ENCODE results near the gene RBFOX2.

DNA sequence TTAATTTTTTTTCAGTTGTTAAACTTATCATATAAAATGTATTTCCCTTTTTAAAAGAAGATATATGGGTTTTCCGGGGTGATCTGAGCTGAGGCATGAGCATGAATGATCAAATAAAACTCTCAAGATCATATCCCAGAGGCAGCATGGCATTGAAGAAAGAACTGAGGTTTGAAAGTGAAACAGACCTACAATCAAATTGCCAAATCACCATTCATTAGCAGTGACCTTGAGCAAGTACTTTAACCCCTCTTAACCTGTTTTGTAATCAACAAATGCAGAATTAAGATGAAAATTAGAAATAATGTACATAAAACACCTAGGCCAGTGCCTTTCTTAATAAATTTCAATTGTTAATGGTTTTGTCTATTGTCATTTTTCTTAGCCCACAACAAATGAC, 116.0 kb downstream of the RBFOX2 start:
- TF ChIP-seq, protein P1, sequence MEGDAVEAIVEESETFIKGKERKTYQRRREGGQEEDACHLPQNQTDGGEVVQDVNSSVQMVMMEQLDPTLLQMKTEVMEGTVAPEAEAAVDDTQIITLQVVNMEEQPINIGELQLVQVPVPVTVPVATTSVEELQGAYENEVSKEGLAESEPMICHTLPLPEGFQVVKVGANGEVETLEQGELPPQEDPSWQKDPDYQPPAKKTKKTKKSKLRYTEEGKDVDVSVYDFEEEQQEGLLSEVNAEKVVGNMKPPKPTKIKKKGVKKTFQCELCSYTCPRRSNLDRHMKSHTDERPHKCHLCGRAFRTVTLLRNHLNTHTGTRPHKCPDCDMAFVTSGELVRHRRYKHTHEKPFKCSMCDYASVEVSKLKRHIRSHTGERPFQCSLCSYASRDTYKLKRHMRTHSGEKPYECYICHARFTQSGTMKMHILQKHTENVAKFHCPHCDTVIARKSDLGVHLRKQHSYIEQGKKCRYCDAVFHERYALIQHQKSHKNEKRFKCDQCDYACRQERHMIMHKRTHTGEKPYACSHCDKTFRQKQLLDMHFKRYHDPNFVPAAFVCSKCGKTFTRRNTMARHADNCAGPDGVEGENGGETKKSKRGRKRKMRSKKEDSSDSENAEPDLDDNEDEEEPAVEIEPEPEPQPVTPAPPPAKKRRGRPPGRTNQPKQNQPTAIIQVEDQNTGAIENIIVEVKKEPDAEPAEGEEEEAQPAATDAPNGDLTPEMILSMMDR (conservative IDR thresholded peaks at IDR 0.05; ENCODE audit: low read length): no peak
- no peak for TF ChIP-seq EZH2phosphoT487 (IDR thresholded peaks at IDR 0.05; ENCODE audit: borderline replicate concordance, low read depth, low read length)

All from OCI-LY7 (cell line).